Activated CD4-positive, CD25-positive, alpha-beta regulatory T cell (primary cell): ENCODE data around the gene LRRC51.
A peak's percentile ranks its signal among the peaks of the same experiment; 100 is the strongest.
"Not testable (repeated sequence)": the region's sequence is repeated elsewhere in the genome, so short reads cannot be mapped to it uniquely, and the experiment has no call there.

Experiments used
- DNase-seq, 4 experiments: peaks; one replicate each; lab custom pipeline; 2025; lab: John Stamatoyannopoulos, UW

LRRC51 gene

DNA sequence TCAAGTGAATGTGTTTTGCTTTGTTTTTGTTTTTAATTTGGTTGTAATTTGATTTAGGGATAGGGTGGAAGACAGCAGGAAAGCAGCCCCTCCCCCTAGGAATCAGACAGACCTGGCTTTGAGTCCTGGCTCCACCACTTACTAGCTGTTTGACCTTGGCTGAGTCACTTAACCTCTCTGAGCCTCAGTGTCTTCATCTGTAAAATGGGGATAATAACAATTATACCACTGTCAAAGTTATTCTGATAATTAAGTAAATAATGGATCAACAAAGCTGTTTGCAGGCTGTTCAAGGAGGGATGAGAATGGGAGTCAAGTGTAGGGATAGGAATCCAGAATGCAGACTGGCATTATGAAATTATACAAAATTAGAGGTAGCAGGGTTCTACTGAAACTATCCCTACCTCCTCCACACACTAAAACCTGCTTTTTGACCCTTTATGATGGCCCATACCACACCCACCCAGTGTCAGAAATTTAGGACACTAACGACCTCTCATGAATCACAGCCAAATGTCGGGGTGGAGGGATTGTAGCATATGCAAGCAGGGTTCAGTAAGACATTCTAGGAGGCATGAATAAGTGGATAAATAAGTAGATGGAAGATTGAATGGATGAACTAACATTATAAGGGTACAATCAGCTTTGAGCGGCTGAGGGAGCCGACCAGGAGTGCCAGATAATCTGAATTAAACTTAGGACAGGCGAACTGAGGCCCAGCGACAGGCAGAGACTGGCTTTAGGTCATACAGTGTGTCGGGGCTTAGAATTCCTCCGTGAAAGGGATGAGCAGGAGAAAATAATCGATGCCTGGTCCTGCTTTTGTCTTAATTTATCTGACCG is 30.9 kb downstream of the LRRC51 start:
- no peak for DNase-seq

GRCh38 chr11:72112143-72112977 is 31.7 kb downstream of the LRRC51 start, which contains the start of gene ANAPC15:
TSS of gene ANAPC15 (minus strand) at chr11:72112695. CDS start at chr11:72111276, 1,419 bp downstream.
- peak; percentile 93 to 98 (median 94) for DNase-seq

DNA sequence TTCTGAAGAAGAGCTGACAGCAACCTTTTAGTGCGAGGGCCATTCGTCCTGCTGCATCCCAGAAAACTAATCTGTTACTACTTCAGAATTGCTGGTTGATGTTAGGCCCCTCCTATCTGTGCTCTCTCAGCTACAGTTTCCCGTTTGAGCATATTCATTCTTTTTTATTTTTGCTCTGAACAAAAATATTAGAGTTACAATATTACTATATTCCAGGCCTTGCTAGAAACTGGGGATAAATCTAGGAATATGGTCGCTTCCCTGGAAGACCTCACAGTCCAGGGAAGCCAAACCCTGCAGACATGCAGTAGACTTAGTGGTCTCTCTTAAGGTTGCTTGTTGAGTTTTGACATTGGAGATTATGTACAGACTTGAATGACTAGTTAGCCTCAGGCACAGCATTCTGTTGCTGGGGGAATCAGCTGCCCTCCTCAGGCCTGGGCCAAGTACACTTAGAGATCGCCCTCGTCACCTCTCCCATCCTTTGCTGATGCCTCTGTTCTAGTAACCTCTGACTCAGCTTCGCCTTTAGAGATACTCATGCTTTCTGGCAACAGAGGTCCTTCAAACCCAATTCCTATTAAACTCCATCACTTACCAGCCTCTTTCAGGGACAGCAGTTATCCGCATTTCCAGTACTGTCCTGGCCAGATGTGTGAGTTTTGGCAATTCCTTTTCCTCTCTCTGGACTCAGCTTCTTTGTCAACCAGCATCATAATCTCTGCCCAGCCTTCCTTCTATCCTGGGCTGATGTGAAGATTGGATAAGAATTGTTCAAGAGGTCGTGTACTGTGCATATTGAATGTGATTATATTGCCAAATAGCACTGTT is 32.5 kb downstream of the LRRC51 start:
- no peak for DNase-seq

DNA sequence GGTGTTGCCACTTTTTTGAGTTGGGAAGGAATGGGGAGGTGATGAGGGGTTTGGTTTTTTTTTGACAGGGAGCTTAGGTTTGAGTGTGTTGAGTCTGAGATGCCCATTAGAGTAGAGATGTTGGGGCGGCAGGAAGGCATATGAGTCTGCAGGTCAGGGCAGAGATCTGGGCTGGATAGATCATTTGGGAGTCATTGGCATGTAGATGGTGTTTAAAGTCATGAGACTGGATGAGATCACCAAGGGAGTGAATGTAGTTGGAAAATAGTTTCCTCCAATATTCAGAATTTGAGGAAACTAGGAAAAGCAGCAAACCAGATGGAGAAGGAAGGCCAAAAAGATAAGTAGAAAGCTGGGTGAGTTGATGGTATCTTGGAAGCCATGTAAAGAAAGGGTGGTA is 33.9 kb downstream of the LRRC51 start:
- DNase-seq = no peak

GRCh38 chr11:72116019-72116755 is 35.5 kb downstream of the LRRC51 start:
- DNase-seq = no peak

- DNase-seq = no peak
These were observed 38.5 kb downstream of the LRRC51 start for GRCh38 chr11:72119198-72119597.

DNA sequence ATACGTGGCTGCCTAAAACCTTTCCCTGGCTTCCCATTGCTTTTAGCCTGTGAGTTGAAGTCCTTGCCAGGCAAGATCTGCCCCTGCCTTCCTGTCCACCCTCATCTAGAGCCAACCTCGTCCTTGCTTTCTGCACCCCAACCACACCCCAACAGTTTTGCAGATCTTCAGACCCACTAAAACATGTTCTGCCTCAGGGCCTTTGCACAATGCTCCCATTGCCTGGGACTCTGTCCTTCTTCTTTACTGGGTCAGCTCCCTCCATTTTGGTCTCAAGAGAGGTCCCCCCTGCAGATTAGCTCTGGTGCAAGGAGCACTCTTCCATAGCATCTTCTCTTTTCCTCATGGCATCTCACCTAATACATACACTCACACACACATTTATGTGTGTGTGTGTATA is 40.3 kb downstream of the LRRC51 start:
- DNase-seq = no peak

GRCh38 chr11:72122607-72123006 is 42.0 kb downstream of the LRRC51 start:
- no peak for DNase-seq

GRCh38 chr11:72123117-72123653 is 42.5 kb downstream of the LRRC51 start:
- no peak for DNase-seq

- no peak for DNase-seq
These were observed 43.4 kb downstream of the LRRC51 start for GRCh38 chr11:72124046-72124445.

DNA sequence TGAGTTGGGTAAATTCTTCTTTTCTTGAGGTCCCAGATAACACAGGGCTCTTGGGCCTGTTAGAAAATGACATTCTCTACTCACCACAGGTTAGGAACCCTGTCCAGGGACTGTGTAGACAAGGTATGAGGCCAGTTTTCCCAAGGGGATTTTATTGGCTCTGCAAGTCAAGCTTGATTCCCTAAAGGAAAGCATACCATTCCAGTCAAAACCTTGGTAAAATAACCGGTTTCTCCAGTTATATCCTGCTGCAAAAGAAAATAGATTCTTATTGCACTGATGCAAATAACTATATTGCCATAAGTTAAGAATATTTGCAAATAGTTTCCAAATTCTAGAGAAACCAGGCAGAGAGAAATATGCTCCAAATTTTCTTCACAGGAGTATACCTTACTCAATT is 45.3 kb downstream of the LRRC51 start:
- DNase-seq = no peak

- DNase-seq = no peak
These were observed 47.3 kb downstream of the LRRC51 start for GRCh38 chr11:72127923-72128322.

DNA sequence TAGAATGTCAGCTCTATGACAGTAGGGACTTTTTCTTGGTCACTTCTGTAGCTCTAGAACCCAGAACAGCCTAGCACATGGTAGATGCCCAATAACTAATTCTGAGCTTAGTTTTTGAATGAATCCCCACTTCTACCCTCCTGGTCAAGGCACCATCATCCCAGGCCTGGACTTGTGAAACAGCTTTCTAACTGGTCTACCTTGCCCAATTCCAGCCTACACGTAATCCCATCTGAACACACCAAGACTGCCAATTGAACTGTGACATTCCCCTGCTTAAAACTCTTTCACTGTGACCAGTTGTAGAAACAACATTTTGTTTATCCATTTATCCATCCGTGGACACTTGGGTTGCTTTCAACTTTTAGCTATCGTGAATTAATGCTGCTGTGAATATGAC is 48.7 kb downstream of the LRRC51 start:
- DNase-seq = no peak

- no peak for DNase-seq
These were observed 52.0 kb downstream of the LRRC51 start for GRCh38 chr11:72132646-72133045.

DNA sequence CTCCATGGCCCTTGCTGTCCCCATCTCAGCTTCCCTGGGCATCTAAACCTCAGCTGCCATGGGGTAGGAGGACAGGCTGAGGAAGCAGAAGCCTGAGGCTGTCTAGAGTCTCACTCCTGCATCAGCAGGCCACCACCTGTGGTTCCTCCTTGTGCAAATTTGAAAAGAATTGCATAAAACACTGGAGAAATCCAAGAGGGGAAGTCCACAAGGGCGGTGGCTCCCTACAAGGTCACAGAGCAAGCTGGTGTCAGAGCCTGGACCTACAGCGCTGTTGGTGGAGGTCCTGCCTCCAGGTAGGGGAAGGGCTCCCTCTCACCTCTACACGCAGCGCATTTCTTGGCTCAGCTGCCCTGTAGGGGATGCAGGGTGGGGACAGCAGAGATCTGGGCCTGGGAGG is 54.8 kb downstream of the LRRC51 start, which contains the start of gene FOLR3:
Gene FOLR3, plus strand, starts transcription at position 253 of the 400 bp plus-strand sequence. CDS start 228 bp downstream, outside the sequence.
- not testable (repeated sequence) for DNase-seq

DNA sequence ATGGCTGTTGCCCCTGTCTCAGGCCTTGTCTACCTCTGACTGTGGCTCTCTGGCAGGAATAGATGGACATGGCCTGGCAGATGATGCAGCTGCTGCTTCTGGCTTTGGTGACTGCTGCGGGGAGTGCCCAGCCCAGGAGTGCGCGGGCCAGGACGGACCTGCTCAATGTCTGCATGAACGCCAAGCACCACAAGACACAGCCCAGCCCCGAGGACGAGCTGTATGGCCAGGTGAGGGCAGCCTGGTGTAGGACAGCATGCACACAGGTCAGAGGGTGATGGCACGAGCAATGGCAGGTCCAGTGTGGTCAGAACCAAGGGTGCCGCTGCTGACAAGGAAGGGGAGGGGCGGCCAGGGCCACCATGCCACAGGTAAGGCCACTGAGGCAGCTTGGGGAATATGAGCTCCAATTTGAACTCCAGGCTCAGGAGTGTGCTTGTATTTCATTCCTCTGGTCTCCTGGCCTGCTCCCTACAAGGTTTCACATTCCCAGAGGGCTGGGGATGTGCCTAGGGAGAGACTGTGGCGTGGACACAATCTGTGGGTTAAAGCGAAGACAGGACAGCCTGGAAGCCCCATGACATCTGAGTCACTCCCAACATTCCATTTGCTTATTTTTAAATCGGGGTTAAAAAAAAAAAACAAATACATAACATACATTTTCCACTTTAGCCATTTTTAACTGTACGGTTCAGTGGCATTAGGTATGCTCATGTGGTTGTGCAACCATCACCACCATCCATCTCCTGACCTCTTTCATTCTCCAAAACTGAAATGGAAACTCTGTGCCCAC is 55.4 kb downstream of the LRRC51 start:
- no peak for DNase-seq

GRCh38 chr11:72136684-72137262 is 56.1 kb downstream of the LRRC51 start:
- DNase-seq = no peak

- DNase-seq = no peak
These were observed 58.3 kb downstream of the LRRC51 start for GRCh38 chr11:72138821-72139390.

GRCh38 chr11:72139500-72139899 is 58.9 kb downstream of the LRRC51 start:
- DNase-seq = no peak
